Heart left ventricle (tissue), 16 donors: ENCODE results near the gene AK3. TPM values are rescaled to one million over a fixed set of nuclear protein-coding genes. Genes with fewer than 3 reads are reported as not detected.

ENCODE experiments used
- ATAC-seq, 4 donors: fragments of 200-7000 bp; cut with Tn5 transposase; one replicate each; pipeline ENCODE4 v1.9.1; 2020 to 2022; ENCODE audit warnings: moderate library complexity in 4 of 4, mild to moderate bottlenecking in 3 of 4, moderate number of reproducible peaks in 1 of 4
- DNase-seq, 5 donors: peaks; one replicate each; pipeline ENCODE4 v3.0.0-alpha.2; 2020
- H3K27ac ChIP-seq, 12 donors: fragments of 200-600 bp; sonication (generic) in 4 of 12; one replicate each; pipeline versions ENCODE4 v1.5.0 to v1.8.0; 2016 to 2022; ENCODE audit warnings: mild to moderate bottlenecking in 2 of 12
- H3K27me3 ChIP-seq, 9 donors: fragments of 200-600 bp; sonication (generic) in 2 of 9; one replicate each; pipeline versions ENCODE4 v1.5.1 to v1.8.0; 2016 to 2022; ENCODE audit warnings: mild to moderate bottlenecking in 3 of 9
- H3K36me3 ChIP-seq, 9 donors: fragments of 200-600 bp; sonication (generic) in 2 of 9; one replicate each; pipeline versions ENCODE4 v1.5.0 to v1.8.0; 2018 to 2022; ENCODE audit warnings: mild to moderate bottlenecking in 2 of 9
- H3K4me1 ChIP-seq, 12 donors: fragments of 200-600 bp; sonication (generic) in 4 of 12; one replicate each; pipeline versions ENCODE4 v1.5.0 to v1.8.0; 2016 to 2022; ENCODE audit warnings: mild to moderate bottlenecking in 3 of 12
- H3K4me3 ChIP-seq, 12 donors: fragments of 200-600 bp; sonication (generic) in 4 of 12; one replicate each; pipeline versions ENCODE4 v1.5.0 to v1.8.0; 2017 to 2022; ENCODE audit warnings: mild to moderate bottlenecking in 9 of 12, moderate library complexity in 4 of 12
- H3K9me3 ChIP-seq, 12 donors: fragments of 200-600 bp; sonication (generic) in 4 of 12; one replicate each; pipeline versions ENCODE4 v1.5.0 to v1.8.0; 2016 to 2022; ENCODE audit warnings: mild to moderate bottlenecking in 1 of 12
- CTCF ChIP-seq, 12 donors: fragments of 200-600 bp; sonication (generic) in 4 of 12; IDR thresholded peaks; one replicate each; pipeline versions ENCODE4 v1.5.0 to v1.8.0; 2018 to 2022; ENCODE audit warnings: antibody characterized with exemption in 12 of 12, mild to moderate bottlenecking in 5 of 12
- POLR2A ChIP-seq, 2 donors: fragments of 450-650 bp; IDR thresholded peaks; one replicate each; pipeline ENCODE4 v1.6.1; 2017; ENCODE audit warnings: antibody characterized with exemption in 2 of 2, mild to moderate bottlenecking in 2 of 2, moderate library complexity in 2 of 2
- WGBS, 4 donors: extraction: QIAGEN DNeasy Blood & Tissue Kit in 2 of 4; methylation state at CpG; one replicate each; pipeline versions ENCODE4 v1.1.5 to v1.1.7; 2013 to 2018; 5-methylcytosine and 5-hydroxymethylcytosine counted together
- intact Hi-C, 10 donors: fragments of 100-400 bp; cut with DNase I; formaldehyde crosslinking; loops; one replicate each; pipeline versions ENCODE4 v1.11.1 to v1.14.2; 2022
- long read RNA-seq, 3 donors: library from polyadenylated mRNA; unstranded; transcript quantifications; one replicate each; pipeline ENCODE4 v2.0.0, GENCODE V29; 2020 to 2021
- polyA plus RNA-seq, 2 donors: library from polyadenylated mRNA; stranded (reverse); fragments of 200-250 nt; gene quantifications; one replicate each; pipeline ENCODE4 v1.2.3, GENCODE V29; 2013
- total RNA-seq, 9 donors: library from RNA; depleted of rRNA in 2 of 9; stranded (reverse); fragments of >200 nt in 2 of 9; fragmentation: NEBNext Ultra II Directional in 3 of 9; extraction: Animal tissue kit (Norgen Biotek cat#: 25700) in 3 of 9; gene quantifications; one replicate each; pipeline versions ENCODE4 v1.1.0 to v1.2.4, GENCODE V29; 2016 to 2023
- donor health status: ischemic (EF 13 %, LVEDD 7.1; RV severe dilation, severe dysfunction).
- donor health status: healthy with polysubstance abuse.
- donor health status: DM: no; HTN: yes; CAD: no.
- donor health status: DM: no; HTN: no; CAD: no.
- donor health status: ischemic (EF 25% LVEDD 6.9; RV normal size, moderate dysfunction).
- donor health status: ischemic (EF 25% LVEDD 5.7; RV mildly dilated, moderate dysfunction).
- donor health status: healthy.
- donor health status: DM: yes; HTN: yes; CAD: no.
- donor health status: ischemic (EF 35%, LVEDD 5.7; RV mildly dilated, moderate dysfunction).
- donor health status: nonischemic (EF 11% LVEDD 7.7; RV severe dilation, severe dysfunction).
- donor health status: DM: yes; HTN: yes; CAD: no.
- donor health status: PGD.
- donor health status: ischemic (EF 29% LVEDD 5.4; RV normal size, mild dysfunction).
- donor health status: nonischemic (EF 23%, LVEDD 6.1; RV moderate dilation, normal function).

AK3 gene
- total RNA-seq (100 to 1,000 TPM; 117 to 231 (median 159) TPM), polyA plus RNA-seq (10 to 100 TPM; 47.8 to 49.1 TPM)
- long read RNA-seq, donor 1, transcript AK3-202 (5 exons, 2,736 nt): major isoform, 281 of 305 reads
- long read RNA-seq, donor 1, partial matches to known transcripts: 3 of 305 reads
- long read RNA-seq, donor 1, other reads (novel, unspliced or antisense): 18 of 305 reads
- long read RNA-seq, donor 2, transcript AK3-202 (5 exons, 2,736 nt): major isoform, 755 of 794 reads
- long read RNA-seq, donor 2, transcript AK3-203 (4 exons, 705 nt): minor isoform, 5 of 794 reads
- long read RNA-seq, donor 2, partial matches to known transcripts: 5 of 794 reads
- long read RNA-seq, donor 2, other reads (novel, unspliced or antisense): 28 of 794 reads
- long read RNA-seq, donor 3, transcript AK3-202 (5 exons, 2,736 nt): major isoform, 192 of 204 reads
- long read RNA-seq, donor 3, partial matches to known transcripts: 4 of 204 reads
- long read RNA-seq, donor 3, other reads (novel, unspliced or antisense): 4 of 204 reads

GRCh38 chr9:4740638-4741364 lies at the start of gene AK3:
Gene AK3, minus strand, starts transcription at chr9:4741202. Its CDS starts 115 bp downstream, at chr9:4741087.
- Histone ChIP-seq H3K9me3 (no peaks in the 10 kb centered on the region), H3K36me3 (no peaks in the 10 kb centered on the region), H3K27ac (peak within 1 kb of the TSS; percentile 90 to 97 (median 94)), H3K4me3 (peak within 1 kb of the TSS; percentile 54 to 98 (median 89)), H3K4me1 (peaks cover 0 to 29% (median 15%) of the 10 kb centered on the region in 12 donors), H3K27me3 (no peaks in the 10 kb centered on the region)
- TF ChIP-seq POLR2A (IDR thresholded peaks at IDR 0.05): peak in 1 of 2 donors; percentile 87
- peak in 10 of 12 donors; percentile 16 to 60 (median 34) for TF ChIP-seq CTCF (IDR thresholded peaks at IDR 0.05)
- DNase-seq: peak; percentile 91 to 94 (median 93)
- intact Hi-C loops: loop anchor here in 5 of 10 donors (1.0 to 10.0 kb wide), 7 partner anchors 54 to 704 kb away; partner anchors contain the start of genes PLPP6 (in 3 of the 5), CDC37L1 (in 2 of the 5), RCL1 (in 2 of the 5) and PLGRKT (in 1 of the 5)
- peak; percentile 89 to 95 (median 93) for ATAC-seq
- WGBS, 4 donors: 0 to 2% (median 0%) methylated on average over 62 to 84 of the region's 84 CpGs

- no peak for ATAC-seq
- H3K27me3 ChIP-seq: no peaks in the 10 kb centered on the region
- H3K27ac ChIP-seq: no peak overlapping the region
- WGBS, 4 donors: 58 to 94% (median 88%) methylated on average over 5 to 6 of the region's 6 CpGs
- intact Hi-C loops: no loop called here
- H3K4me1 ChIP-seq: peaks cover 0 to 10% (median 5%) of the 10 kb centered on the region in 12 donors
- no peaks in the 10 kb centered on the region for H3K36me3 ChIP-seq
- no peaks in the 10 kb centered on the region for H3K9me3 ChIP-seq
- no peak overlapping the region for H3K4me3 ChIP-seq
- DNase-seq: no peak
- no peak for TF ChIP-seq POLR2A (IDR thresholded peaks at IDR 0.05)
- no peak for TF ChIP-seq CTCF (IDR thresholded peaks at IDR 0.05)
Observed at GRCh38 chr9:4788703-4789102, 47.7 kb upstream of the AK3 start.

GRCh38 chr9:4787876-4788275 lies 46.9 kb upstream of the AK3 start:
- intact Hi-C loops: no loop called here
- Histone ChIP-seq H3K27me3 (no peaks in the 10 kb centered on the region), H3K36me3 (no peaks in the 10 kb centered on the region), H3K4me3 (no peak overlapping the region), H3K4me1 (peaks cover 0 to 7% (median 2%) of the 10 kb centered on the region in 12 donors), H3K9me3 (no peaks in the 10 kb centered on the region), H3K27ac (no peak overlapping the region)
- DNase-seq: no peak
- no peak for TF ChIP-seq POLR2A (IDR thresholded peaks at IDR 0.05)
- TF ChIP-seq CTCF (IDR thresholded peaks at IDR 0.05): no peak
- WGBS, 4 donors: 41 to 98% (median 92%) methylated on average over 1 of the region's 1 CpG
- ATAC-seq: no peak

- no peak overlapping the region for H3K4me3 ChIP-seq
- no peak for TF ChIP-seq CTCF (IDR thresholded peaks at IDR 0.05)
- TF ChIP-seq POLR2A (IDR thresholded peaks at IDR 0.05): no peak
- no peaks in the 10 kb centered on the region for H3K9me3 ChIP-seq
- WGBS, 4 donors: 85 to 98% (median 97%) methylated on average over 4 of the region's 4 CpGs
- no peak overlapping the region for H3K27ac ChIP-seq
- H3K4me1 ChIP-seq: no peaks in the 10 kb centered on the region
- no peaks in the 10 kb centered on the region for H3K27me3 ChIP-seq
- no peaks in the 10 kb centered on the region for H3K36me3 ChIP-seq
- ATAC-seq: no peak
- intact Hi-C loops: no loop called here
- DNase-seq: no peak
Observed at GRCh38 chr9:4786599-4786998, 45.6 kb upstream of the AK3 start.
